DMS79 (cell line): Measurements from ENCODE around the gene NUTM2E.
"Not testable (repeated sequence)": the region's sequence is repeated elsewhere in the genome, so short reads cannot be mapped to it uniquely, and the experiment has no call there.

Experiments
- DNase-seq: peaks from one replicate; lab custom pipeline; 2025; lab: John Stamatoyannopoulos, UW

NUTM2E gene, protein sequence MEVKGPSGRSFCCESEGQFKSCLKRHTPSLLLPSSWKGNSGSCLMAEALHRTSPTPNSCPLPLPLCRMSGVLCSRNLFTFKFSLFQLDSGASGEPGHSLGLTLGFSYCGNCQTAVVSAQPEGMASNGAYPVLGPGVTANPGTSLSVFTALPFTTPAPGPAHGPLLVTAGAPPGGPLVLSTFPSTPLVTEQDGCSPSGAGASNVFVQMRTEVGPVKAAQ (N-terminal part only)

DNA sequence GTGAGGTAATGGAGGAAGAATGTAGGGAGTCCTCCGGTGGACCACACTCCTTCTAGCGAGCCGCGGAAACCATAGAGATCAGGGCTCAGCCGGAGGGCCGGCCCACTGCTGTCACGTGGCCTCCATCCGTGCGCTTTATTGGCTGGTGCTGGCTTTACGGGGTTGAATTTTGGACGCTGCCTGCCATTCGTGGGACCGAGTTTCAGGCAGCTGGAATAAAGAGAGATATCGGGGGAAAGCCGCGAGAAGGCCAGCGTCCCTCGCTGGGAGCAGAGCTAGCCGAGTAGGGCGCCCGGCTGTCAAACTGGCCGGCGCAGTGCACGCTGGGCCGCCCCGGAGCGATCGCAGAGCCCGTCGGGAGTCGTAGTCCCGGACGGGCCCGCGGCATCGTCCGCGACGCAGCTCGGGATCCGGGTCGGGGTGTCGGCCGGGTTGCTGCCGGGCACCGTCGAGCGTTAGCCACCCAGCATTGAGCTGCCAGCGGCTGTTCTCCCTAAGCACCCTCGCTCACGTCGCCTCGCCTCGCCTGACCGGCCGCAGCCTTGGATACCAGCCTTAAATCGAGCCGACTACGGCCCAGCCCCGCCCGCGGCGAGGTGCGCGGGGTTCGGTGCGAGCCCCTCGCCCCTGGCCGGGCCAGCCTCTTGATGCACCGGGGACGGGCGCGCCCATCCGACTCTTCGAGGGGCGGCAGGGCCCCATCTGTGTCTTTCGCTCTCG is at the start of gene NUTM2E:
Gene NUTM2E (plus strand): TSS at position 244 of the 720 bp plus-strand sequence. CDS start 15,002 bp downstream, outside the sequence.
- DNase-seq, result not testable (repeated sequence)

DNA sequence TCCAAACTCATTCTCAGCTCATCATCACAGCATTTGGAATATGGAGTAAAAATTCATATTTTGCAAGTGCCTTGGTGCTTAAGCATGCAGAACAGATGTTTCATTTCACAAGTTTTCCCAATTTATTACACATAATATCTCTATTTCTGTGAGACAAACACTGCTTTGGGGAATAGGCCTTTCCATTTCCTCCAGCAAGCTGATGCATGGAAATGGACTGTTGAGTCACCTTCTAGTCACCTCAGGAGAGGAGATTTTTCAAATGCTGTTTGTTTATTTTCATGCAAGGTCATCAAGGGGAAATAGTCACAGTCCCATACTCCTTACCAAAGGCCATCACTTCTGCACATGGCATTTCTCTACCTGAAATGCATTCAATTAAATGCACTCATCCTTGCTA is 48.5 kb upstream of the NUTM2E start:
- not testable (repeated sequence) for DNase-seq

DNA sequence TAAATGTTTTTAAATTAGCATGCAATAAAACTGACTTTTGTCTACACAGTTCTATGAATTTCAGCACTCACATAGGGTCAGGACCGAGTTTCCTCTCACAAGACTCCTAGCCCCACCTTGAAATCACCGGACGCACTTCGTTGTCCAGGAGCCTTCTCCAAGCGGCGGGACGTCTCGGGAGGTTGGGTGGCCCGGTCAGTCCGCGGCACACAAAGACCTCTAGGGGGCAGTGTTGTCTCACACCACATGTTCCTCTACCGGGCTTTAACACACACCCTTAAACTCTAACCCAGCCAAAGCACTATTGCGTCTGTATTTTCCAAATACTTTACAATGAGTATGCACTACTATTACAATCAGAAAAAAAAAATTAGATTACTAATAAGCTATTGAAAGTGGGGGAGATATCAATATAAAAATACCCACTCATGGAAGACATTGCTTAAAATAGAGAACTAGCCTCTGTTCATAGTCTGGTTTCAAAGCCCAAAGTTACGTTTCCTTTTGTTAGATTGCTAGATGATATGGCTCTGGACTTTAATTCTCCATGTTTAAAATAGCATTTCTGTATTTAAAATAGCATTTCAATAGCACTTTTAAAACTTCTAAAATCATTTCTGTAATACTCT is 47.1 kb upstream of the NUTM2E start:
- DNase-seq, result not testable (repeated sequence)

DNA sequence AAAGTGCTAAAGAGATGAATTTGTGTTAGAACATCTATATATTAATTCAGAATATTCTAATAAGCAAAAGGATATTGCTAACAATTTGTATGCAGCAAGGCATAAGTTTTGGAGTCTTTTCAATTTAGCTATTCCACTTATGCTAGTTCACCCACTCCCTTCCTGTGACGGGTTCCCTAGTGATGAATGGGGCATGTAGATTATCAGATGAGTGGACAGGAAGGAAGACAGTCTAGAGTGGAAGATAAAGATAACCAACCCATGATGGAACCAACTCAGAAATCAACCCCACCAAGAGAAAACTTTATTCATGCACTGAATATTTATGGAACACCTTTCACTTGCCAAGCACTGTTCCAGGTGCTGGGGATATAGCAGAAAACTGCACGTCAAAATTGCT is 46.5 kb upstream of the NUTM2E start:
- DNase-seq, result not testable (repeated sequence)

DNA sequence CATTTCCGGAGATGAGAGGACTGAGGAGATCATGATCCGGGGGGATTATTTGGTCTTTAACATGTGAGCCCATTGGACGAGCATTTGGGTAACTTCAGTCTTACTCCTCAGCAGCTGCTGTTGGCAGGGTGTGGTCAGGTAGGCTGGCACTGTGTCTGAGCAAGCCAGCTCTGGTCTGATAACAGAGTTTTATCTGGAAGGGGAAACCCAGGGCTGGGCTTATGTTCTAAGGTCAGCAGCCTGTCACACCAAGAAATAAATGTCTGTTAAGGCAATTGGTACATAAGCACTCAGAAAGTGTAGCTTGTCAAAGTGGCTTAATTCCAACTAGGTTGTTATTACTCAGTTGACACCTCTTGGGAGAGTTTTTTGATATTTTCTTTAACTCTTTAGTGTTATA is 45.0 kb upstream of the NUTM2E start:
- not testable (repeated sequence) for DNase-seq

DNA sequence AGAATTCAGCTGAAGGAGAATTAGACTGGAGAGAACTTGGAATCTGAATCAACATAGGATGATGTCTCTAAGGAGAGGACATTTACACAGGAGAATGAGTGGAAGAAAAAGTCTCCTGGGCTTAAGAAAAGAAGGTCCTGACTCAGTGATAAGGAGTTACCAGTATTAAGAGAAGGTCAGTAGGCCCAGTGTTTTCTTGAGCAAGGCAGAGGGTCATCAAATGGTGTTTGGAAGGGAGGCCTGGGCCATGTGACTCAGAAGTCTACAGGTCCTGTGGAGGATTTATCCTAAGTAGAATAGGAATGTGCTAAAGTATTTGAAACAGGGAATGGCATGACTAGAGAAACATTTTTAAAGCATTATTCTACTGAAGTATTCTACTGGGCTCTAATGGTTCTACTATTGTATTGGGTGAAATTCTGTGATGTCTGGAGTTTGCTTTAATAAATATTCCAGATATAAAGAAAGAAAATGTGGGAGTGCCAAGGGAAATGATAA is 39.0 kb upstream of the NUTM2E start:
- DNase-seq, result not testable (repeated sequence)

DNA sequence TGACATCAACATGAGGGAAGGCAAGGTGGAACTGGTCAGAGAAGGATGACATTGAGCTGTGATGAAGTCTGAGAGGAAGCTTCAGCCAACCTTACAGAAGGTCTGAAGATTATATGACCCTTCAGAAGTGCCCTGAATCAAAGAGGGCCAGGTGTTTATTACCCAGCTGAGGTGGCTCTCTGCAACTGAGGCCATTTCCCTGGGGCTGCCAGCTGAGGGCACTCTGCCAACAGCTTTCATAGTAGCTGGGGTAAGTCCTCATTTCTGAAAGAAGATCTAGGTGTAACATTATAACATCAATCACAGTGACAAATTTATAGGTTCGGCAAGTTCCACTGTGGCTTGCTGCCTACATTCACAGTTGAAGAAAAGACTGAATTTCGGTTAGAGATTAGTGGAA is 37.2 kb upstream of the NUTM2E start:
- DNase-seq, result not testable (repeated sequence)

DNA sequence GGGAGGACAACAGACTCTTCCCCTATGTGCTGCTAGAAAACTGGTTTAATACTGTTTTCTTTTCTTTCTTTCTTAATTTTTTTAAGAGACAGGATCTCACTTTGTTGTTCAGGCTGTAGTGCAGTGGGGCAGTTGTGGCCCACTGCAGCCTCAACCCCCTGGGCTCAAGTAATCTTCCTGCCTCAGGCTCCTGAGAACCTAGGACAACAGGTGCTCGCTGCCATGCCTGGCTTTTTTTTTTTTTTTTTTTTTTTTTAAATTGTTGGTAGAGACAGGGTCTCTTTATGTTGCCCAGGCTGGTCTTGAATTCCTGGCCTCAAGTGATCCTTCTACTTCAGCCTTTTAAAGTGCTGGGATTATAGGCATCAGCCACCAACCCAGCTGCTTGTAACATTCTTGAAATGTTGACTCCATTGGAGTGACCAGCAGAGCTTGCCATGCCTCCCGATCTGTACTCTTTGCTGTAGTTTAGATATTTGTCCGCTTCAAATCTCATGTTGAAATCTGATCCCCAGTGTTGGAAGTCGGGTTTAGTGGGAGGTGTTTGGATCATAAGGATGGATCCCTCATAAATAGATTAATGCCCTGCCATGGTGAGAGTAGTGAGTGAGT is 34.5 kb upstream of the NUTM2E start:
- DNase-seq, result not testable (repeated sequence)

DNA sequence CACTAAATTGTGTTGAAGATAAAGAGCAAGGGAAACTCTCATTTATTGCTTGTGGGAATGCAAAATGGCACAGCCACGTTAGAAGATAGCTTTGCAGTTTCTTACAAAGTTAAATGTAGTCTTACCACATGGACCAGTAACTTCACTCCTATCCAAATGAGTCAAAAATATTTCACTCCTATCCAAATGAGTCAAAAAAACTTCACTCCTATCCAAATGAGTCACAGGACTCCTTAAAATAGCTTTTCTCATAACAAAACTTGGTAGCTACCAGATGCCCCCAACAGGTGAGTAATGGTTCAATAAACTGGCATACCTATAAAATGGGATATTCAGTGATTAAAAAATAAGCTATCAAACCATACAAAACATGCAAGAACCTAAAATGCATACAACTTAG is 27.2 kb upstream of the NUTM2E start:
- DNase-seq, result not testable (repeated sequence)

DNA sequence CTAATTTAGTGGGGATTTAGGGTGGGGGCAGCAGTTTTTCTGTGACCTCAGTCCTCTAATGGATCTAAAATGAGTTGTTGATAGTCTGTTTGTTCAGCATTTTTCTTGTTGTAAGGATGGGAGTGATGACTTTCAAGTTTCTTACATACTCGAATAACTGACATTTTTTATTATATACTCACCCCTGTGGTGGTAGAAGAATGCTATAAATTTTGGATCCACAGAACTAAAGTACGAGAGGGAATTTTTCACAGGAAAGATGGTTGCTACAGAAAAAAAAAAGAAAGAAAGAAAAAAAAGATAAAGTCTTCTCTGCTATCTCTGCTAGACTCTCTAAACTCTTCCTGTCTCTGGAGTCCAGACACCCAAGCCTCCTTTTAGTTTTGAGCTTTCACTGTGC is 20.7 kb upstream of the NUTM2E start:
- not testable (repeated sequence) for DNase-seq

DNA sequence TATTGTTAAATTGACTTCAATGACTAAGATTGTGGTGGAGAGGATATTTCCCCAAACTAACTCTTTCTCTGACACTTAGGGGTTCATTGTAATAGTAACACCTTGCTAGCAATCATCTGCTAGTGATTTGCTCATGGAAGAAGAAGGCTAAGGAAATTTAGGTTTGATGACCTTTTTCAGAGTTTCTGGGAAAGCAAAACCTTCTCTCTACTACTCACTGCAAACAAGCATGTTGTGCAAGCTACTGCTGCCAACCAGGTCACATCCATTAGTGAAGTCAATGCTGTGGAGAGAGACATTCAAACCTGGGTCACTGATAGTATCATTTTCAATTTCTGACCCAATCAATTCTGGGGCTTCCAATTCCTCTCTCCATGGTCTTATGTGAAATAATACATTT is 14.6 kb upstream of the NUTM2E start:
- not testable (repeated sequence) for DNase-seq

DNA sequence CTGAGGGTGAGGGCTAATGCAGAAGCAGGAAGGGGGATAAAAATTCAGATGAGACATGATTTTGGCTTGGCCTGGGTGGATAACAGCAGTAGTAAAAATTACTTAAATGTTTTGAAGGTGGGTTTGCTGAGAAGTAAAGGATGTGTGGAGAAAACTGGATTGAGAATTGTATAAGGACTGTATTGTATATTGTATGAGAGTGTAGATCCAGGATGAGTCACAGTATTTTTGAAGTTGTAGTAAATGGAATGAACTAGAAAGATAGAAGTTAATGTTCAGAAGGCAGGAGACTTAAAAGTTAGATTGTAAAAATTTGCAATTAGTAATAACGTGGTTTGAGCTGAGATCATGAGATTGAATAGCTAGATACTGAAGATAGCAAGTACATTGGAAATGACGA is 10.2 kb upstream of the NUTM2E start:
- not testable (repeated sequence) for DNase-seq

DNA sequence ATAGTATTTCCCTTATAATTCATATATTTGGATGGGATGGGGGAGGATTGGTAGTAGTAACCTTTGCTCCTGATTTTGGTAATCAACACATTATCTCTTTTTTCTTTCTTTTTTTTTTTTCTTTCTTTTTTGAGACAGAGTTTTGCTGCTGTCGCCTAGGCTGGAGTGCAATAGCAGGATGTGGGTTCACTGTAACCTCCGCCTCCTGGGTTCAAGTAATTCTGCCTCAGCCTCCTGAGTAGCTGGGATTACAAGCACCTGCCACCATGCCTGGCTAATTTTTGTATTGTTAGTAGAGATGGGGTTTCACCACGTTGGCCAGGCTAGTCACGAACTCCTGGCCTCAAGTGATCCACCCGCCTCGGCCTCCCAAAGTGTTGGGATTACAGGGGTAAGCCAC is 3.2 kb upstream of the NUTM2E start:
- not testable (repeated sequence) for DNase-seq

DNA sequence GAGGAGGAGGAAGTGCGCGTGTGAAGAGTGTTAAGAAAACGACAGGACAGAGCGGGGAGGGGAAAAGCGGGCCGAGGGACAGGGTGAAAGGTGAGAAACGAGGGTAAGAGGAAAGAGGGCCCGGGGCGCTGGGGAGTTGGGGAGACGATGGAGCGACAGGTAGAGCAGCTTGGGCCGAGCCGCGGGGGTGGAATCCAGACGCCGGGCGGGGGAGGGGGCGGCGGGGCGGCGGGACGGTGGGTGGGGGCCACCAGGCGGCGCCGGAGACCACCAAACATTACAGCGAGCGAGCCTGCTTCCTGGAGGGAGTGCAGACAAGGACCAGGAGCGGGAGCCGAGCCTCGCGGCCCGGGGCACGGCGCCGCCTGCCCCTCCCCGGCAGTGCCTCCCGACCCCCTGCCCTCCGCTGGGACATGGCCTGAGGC is 940 bp upstream of the NUTM2E start:
- not testable (repeated sequence) for DNase-seq

DNA sequence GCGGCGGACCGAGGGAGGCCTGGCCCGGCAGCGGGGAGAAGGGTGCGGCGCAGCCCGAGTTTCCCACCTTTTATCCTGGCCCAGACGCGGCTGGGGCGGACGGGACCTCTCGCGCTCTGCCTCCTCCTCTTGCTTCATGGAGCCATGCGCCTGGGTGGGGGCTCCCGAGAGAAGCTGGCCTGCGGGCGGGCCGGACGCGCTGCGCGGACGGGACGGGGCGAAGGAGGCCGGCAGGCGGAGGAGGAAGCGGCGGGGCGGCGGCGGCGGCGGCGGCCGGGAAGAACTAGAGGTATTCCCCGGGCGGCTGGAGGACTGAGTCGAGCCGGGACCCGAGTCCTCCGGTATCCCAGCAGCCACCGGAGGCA is 426 bp upstream of the NUTM2E start:
- not testable (repeated sequence) for DNase-seq

DNA sequence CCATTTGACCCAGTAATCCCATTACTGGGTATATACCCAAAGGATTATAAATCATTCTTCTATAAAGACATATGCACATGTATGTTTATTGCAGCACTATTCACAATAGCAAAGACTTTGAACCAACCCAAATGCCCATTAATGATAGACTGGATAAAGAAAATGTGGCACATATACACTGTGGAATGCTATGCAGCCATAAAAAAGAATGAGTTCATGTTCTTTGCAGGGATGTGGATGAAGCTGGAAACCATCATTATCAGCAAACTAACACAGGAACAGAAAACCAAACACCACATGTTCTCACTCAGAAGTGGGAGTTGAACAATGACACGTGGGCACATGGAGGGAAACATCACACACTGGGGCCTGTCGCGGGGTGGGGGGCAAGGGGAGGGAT is 7.3 kb downstream of the NUTM2E start:
- DNase-seq, result not testable (repeated sequence)

DNA sequence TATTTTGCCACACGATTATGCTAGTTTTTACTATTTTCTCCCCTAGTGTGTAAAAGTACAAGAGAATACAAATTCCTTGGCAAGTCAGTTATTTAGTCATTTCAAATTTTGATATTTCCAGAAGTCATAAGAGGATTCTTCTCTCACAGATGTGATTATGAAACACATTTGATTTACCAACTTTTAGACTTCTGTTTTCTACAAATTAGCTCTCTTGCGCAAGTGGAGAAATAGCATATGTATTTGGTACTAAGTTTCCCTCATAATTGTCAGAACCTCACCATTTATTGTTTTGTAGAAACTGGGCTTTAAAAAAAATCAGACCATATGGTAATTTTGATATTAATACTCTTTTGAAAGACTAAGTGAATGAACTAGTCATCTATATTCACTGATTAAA is 9.4 kb downstream of the NUTM2E start:
- not testable (repeated sequence) for DNase-seq

DNA sequence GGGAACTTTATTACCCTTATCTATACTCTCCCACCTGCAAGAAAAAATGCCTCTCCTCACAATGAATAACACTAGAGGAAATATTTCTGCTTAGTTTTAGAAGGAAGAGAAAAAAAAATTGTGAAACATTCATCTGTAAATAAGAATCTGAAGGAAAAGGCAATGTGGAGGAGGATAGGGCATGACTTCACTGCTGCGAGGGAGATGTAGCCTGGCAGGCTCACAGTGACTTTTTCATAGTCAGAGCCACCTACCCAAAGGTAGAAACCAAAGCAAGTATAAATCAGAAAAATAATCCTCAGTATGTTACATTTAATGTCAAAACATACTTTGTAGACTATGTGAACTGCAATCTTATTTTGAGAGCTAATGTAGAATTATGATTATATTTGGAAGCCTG is 10.4 kb downstream of the NUTM2E start:
- DNase-seq, result not testable (repeated sequence)

DNA sequence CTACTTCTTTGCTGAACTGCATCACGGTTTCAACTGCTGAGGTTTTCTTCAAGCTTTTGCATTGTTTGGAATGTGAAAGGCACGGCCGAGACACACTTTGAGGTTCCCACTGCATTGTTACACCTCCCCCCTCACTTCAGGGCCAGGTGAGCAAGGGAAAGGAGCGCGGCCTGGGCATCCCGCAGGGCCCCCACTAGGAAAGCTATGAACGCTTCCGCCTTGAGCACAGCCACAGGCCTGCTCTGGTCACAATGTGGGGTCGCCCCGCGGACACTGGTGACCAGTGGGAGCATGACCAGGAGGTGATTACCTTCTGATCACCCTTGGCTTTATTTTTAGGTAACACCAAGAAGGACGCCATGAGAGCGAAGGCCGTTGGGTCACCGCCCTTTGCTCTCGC is 11.9 kb downstream of the NUTM2E start:
- DNase-seq, result not testable (repeated sequence)

DNA sequence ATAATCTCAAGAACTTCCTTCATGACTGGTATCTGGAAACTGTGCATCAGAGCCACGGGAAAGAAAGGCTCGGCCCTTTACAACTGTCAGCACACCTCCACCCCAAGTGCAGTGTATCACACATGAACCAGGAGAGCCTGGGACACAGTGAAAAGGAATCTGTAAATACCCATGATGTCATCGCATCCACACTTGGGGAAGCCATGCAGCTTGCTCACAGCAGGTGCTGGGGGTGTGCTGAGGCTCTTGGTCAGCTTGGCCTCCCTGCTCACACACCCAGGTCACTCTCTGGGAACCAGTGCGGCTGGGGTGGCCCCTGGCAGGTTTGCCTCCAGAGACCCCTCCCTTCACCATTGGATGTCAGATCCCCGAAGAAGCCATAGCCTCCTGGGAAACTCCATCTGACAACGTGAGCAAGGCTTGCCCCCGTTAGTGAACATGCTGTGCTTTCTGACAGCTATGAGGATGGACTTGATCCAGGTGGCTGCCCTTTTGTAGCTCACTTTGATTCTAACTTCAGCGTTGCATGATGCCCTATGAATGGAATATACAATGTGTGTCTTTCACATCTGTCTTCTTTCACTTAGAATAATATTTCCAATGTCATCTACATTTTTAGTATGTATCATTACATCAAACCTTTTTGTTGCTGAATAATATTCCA is 26.8 kb downstream of the NUTM2E start:
- not testable (repeated sequence) for DNase-seq

DNA sequence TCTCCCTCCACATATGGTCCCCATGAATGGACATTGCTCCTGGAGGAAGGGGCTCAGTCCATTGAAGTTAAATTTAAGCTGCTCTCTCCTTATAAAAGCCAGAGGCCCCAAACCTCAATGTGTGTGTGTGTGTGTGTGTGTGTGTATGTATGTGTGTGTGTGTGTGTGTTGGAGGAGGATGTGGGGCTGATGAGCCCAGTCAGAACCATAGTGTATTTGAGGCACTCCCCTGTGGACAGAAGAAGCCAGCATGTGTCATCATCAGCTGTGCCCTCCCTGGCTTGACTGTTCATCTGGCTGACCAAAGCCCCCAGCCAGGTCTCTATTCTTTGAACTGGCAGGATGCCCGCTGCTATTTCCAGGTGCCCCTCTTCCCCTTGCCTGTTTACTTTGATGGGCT is 35.7 kb downstream of the NUTM2E start:
- DNase-seq, result not testable (repeated sequence)

DNA sequence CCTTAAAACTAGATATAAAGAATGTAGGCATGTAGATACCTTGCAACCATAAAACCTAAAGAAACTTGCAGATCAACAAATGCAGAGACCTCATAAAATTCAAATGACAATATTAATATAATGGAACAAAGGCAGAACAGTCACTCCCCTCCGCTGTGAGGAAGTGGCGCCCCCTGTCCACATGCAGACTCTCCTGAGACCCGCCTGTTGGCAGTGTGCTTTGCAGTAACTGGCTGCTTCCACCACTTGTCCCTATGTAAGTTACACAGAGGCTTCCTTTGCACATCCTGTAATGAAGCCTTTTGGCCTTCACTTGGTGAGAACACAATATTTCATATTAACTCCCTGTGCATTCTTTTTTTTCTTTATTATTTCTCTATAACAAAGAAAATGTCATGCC is 36.3 kb downstream of the NUTM2E start:
- not testable (repeated sequence) for DNase-seq
